Inflammatory macrophage treated with lipopolysaccharide for 1 hour (primary cell): ENCODE results near the gene ANKH.

Experiments
- DNase-seq, 2 donors: peaks; one replicate each; pipeline ENCODE4 v3.0.0-alpha.2; 2020 to 2022

The ANKH gene

DNA sequence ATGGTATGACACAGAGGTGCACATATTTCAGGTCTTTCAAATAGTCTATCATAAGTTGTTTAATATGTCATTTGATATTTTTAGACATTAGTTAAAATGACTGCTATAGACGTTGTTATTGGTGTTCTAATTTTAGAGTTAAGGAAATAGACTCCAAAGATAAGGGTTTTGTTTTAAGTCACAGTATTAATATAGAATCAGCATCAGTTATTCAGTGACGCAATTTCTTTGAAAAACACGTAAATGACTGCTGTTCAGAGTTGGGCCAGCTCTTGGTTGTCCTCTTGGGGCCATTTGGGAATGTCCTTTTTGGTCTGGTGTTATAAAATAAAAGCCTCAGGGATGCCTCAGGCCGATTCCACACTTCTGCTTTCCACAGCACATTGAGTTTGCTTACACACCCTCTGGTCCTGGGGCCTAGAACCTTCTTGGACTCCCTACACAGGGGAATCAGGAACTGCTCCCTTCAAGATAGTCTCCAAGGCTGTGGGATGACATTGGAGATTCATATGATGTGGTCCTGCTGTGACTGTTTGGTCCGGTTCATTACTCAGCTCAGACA lies 192.7 kb downstream of the ANKH start:
- peak; percentile 21 to 59 for DNase-seq

DNA sequence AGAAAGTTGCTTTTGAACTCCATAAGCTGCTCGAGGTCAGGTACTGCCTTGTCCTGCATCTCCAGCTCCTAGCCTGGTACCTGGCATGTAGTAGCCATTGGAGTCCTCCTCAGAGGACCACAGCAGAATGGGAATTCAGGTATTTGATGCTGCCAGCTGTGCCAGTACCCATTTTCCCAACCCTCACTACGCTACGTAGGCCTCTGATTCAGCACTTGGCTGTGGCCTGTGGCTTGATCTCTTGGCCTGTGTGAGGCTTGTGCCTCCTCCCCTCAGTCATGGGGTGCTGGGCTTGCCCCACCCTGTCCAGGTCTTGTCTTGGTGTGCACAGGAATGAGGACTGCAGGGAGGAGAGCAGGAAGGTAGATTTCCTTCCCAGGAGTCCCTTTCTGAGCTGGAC lies 195.3 kb downstream of the ANKH start:
- peak in 1 of 2 donors; percentile 26 for DNase-seq

DNA sequence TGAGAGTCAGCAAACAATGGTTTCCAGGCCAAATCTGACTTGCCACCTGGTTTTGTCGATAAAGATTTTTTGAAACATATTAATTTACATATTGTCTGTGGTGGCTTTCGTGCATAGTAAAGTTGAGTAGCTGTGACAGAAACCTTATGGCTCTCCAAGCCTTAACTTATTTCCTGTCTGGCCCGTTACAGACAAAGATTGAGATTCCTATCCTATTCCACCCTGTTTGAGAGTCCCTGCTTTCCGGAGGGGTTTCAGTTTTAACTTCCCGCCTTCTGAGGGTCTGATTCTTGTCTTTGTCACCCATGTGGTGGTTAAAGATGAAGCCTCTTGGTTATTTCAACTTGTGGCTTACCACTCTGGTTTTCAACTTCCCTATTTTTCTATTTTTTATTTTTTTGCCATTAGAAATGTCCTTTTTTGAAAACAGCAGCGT lies 195.7 kb downstream of the ANKH start:
- peak; percentile 25 to 39 for DNase-seq

DNA sequence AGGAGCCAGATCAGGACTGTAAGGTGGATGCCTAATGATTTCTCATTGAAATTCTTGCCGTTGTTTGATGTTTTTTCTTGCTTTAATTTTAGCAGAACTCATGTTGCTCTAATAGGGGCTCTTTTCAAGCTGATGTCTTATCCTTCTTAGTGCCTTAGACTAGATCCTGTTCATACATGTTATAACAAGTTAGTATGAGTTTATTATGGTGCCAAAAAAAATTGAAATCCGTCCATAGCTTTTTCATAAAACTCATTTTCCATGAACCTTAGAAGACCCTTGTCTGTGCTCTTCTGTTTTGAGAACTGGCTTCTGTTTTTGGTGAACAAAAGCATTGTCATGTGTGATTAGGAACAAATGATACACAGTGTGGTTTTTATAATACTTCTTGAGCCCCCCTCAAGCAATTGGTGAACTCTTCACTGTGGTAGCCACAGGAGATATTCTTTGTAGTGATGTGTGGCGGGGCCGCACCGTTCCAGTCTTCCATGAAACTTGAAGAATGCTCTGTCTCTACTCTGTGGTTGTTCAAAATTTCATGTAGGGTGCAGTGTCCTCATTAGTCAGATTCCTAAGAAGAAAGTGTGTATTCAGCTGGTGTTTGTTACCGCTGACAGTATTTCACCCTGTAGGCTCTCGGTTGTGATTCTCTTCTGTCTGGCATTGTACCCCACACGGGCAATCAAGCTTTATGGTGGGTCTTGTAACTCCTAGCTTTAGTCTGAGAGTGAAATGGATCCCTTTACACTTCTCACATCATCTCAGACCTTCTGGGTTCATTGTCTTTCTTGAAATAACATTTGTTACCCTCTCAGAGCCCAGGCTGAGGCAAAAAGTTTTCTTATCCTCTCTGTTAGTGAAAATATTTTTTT lies 196.4 kb downstream of the ANKH start:
- DNase-seq, result no peak

DNA sequence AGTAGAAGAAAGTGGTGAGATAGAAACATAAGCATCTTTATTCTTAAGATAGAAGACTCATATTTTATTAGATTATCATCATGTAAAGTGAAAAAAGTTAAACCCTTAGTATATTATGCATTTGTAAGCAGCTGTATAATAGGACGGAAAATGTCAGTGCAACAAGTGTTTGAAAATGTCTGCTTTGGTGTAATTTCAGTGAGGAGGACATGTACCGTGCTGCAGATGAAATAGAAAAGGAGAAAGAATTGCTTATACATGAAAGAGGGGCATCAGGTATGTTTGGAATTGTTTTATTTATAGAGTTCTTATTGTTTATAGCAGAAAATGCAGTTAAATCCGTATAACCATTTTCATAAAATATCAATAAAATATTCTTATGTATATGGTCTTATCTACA lies 198.1 kb downstream of the ANKH start:
- DNase-seq, result no peak

DNA sequence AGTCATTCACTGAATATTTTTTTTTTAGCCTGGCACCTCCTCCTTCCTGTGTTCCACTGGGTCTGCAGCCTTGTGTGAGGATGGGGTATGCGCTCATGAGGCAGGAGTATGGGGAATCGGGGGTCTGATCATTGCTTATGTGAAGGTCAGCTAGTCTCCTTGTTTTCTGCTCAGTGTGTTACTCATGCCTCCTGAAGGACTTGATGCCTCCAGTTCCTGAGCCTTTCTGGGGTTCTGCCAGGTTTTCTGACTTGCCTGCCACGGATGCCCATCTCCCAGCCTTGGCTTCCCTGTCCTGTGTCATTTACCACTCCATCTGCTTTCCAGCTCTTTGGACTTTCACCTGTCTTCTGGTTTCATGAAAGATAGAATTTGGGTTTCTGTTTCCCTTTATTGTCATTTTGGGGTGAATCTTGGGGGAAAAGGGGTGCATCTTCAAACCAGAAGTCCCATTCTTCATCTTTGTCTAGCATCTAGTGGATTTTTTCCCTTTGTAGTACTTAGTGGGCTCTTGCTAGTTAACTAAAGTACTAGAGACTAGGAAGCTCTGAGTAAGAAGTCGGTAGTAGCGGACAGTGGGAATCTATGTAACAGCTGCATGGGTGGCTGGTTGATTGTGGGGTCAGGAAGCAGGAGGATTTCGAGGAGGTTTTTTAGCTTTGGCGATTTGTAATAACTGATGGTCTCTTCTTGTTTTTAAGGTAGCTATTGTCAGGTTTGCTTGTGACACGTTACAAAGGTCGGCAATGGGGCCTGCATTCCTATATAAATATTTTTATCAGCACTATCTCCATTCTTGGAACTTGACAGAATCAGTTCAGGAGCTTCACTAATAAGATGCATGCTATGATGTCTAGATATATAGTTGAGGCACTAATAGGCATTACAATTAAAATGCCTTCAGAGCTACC lies 198.8 kb downstream of the ANKH start:
- DNase-seq, result no peak

DNA sequence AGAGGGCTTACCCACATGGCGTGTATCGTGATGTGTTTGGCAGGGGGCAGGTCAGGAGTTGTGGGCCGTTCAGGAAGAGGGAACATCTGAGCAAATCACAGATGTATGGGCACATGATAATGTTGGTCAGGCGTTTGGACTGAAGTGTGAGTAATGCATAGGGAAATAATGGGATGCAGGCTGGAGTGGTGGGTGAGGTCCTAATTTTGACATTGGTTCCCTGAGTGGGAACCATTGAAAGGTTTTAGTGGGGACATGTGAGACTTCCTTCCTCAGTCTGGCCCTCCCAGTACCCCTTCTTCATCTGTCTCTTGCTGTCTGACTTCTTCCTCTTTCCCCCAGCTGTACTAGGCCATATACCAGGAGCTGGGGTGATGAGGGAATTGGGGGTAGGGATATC lies 199.5 kb downstream of the ANKH start:
- peak; percentile 43 to 83 for DNase-seq

DNA sequence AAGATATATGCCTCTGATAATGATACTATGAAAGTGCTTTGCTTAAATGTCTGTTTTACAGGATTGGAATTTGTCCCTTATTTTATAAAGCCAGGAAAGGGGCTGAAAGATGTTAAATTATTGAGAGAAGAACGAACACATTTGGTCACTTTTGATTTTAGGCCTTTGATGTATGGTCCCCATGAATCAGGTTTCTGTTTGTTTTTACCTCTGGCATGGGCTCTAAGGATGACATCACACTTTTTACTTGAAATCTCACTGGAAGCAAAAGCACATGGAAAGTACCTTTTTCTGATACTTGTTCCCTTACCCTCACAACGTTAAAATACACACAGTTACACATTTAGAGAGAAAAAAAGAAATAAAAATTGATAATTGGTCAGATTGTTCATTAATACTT lies 200.2 kb downstream of the ANKH start:
- peak; percentile 31 to 62 for DNase-seq

DNA sequence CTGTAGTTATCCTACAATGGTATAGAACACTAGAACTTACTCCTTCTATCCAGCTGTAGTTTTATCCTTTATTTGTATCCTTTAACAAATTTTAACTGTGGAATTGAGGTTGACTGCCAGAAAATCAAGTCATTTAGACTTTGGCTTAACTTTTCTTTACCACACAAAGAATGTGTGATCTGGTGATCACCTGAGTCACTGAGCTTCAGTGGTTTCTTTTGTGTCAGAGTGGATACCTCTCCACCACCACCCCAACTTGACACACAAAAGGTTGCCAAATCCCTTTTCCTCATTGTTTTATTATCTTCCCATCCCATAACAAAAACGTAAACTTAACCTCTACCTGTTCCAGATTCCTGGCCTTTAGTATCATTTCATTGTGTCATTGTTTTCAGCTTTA lies 201.6 kb downstream of the ANKH start:
- DNase-seq, result no peak

DNA sequence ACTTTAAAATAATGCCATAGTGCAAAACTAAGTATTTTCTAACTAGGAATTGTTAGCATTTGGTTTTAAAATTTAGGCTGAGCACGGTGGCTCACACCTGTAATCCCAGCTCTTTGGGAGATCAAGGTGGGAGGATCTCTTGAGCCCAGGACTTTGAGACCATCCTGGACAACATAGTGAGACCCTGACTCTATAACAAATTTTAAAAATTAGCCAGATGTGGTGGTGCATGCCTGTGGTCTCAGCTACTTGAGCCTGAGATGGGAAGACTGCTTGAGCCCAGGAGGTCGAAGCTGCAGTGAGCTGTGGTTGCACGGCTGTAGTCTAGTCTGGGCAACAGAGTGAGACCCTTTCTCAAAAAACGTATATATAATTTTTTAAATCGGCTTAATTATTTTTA lies 202.2 kb downstream of the ANKH start:
- DNase-seq, result no peak

DNA sequence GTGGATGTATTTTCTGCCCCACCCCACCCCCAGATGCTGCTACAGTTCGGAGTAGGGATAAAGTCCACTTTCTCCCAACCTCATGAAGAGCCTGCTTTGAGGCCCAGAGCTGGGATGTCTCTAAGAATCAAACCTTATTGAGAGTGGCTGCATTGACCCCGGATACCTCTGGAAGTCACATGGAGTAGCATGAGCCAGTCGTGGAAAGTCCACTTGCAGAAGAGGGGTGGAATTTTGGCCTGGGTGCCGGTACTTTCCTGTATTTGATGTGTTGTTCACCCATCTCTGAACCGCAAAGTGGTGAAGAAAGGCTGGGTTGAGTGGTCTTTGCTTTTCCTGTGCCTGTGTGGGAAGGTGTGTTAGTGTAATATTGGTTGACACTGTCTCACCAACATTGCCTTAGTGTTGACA lies 203.4 kb downstream of the ANKH start:
- DNase-seq, result peak; percentile 9 to 60

DNA sequence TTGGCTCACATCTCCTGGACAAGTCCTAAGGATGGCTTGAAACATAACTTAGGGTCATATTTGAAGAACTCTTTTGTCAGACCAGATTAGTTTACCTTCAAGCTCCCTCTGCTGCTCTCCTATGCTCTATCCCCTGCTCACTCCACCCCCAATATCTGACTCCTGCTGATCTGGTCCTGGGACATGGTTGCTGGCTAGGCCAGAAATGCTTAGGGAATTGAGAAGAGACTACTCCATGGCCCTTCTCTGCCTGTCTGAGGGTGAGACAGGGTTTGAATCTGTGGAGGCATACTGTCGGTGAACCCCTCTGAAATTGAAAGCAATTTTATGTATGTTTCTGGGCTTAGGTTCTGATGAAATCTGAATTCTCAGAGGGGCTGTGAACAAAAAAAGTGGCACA lies 203.8 kb downstream of the ANKH start:
- no peak for DNase-seq

DNA sequence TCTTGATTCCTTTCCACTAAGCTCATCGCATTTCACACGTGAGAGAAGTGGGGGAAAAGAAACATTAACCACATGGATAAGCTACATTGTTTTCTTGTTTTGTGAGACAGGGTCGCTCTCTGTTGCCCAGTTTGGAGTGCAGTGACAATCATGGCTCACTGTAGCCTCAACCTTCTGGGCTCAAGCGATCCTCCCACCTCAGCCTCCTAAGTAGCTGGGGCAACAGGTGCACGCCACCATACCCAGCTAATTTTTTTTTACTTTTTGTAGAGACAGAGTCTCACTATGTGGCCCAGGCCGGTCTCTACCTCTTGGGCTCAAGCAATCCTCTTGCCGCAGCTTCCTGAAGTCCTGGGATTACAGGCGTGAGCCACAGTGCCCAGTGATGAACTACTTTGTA lies 204.3 kb downstream of the ANKH start:
- no peak for DNase-seq

DNA sequence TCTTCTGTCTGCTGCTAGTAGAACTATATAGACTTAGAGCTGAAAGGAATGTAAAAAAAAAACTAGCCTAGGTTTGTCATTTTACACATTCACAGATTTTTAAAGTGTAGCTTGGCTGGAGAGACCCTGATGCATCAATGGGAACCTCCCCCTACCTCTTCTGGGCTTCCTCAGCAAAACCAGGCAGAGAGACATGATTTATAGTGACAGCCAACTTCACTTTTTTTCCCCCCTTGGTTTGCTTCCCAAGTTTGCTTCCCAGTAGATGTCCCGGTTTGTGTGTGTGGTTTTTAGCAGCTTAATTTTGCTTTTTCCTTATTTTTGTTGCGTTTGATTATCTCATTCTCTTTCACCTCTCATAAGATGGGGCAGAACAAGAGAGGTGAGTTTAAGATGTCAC lies 205.2 kb downstream of the ANKH start:
- DNase-seq, result no peak

DNA sequence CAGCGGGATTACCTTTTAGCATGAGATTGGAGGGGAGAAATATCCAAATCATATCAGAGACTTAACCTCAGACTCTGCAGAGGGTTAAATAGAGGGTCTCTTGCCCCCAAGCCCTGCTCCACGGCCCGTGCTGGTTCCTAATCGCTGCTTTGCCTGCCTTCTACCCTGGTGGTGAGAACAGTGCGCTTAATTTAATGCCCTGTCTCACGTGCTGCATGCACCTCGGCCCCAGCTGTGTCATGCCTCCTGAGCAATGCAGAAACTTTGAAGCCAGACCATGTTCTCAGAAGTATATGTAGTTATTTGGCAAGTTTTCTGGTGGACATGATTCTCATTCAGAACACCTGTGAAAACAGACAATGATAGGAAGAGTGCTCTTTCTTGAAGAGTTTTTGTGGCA lies 205.6 kb downstream of the ANKH start:
- DNase-seq, result peak in 1 of 2 donors; percentile 12

DNA sequence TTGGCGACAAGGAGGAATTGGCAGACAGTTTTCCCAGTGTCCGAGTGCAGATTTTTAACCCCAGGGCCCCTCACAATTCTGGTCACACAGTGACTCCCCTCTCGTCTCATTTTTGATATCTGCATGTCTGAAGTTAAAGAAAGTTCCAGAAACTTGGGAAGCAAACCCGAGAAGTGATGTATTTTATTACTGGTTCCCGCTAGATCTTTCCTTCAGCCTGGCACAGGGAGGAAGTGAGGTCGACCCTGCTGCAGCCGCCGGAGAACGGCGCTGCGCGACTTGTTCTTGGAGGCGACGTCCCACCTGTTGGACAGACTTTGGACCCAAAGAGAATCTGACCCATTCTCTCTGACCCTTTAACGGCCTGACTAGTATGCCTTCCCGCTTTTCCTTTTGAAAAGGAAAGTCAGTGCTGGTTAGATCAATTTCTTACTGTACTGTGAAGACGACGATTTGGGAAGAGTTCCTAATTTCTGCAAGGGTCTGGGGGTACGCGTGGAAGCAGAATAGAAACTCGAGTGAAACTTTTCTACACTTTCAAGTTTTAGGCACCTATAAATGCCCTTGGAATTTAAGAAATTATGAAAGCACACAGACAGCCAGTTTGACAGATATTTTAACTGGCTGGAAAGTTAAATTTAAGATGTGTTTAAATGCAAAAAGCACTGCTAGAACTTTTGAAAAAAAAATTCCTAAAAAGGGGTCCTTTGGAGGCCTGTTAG lies 206.3 kb downstream of the ANKH start:
- peak; percentile 23 to 27 for DNase-seq

DNA sequence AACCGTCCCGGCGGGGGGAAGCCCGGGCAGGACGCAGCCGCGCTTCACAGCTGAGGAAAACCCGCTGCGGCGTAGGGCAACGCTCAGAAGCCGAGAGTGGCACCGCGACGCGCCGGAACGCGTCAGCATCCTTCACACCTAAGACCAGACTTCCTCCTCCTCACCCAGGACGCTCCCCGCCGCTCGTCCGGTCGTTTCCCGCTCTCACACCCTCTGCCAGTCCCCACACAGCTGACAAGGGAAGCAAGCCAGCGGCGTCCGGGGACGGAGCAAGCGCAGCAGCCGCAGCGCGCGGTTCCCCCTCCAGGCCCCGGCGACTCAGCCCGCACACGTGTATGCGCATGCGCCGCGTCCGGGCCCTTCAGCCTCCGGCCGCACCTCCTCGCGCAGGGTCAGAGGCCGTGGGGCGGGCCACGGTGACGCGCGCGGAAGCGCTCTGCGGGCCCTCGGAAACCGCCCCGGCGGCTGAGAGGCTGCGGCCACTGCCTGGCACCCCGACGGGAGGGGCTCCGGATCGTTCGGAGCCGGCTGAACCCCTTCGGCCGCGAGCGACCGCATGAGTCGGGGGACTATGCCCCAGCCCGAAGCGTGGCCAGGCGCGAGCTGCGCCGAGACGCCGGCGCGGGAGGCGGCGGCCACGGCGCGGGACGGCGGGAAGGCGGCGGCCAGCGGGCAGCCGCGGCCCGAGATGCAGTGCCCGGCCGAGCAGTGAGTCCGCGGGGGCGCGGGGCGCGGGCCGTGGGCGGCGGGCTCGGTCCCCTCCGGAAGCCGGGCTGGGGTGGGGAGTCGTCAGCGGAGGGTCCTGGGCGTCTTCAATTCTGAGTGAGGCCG lies 207.1 kb downstream of the ANKH start, which contains the start of gene OTULIN:
Gene OTULIN, plus strand, starts transcription at position 449 of the 831 bp plus-strand sequence. Its CDS starts 108 bp downstream, at position 557.
- peak; percentile 93 to 94 for DNase-seq

DNA sequence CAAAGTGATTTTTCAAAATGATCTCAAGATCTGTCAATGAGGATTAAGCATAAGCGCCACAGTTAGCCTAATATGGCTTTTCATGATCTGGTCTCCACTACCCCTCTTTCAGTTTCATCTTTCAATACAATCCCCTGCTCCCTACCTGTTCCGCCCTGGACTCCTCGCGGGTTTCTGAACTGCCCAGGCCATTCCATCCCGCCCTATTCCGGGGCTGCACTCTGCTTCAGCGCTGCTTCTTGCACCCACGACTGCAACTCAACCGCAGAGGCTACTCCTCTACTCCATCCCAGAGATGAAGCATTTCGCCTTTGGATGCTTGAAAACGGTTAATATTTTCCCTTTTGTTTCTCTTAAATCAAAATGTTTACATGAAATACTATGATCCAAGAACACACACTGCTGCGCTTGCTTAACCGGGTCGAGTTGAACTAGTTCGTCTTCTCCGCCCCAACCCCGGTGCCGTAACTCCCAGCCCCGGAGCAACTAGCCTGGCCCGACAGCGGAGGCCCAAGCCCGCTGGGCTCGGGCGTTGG lies 207.8 kb downstream of the ANKH start:
- peak in 1 of 2 donors; percentile 22 for DNase-seq

DNA sequence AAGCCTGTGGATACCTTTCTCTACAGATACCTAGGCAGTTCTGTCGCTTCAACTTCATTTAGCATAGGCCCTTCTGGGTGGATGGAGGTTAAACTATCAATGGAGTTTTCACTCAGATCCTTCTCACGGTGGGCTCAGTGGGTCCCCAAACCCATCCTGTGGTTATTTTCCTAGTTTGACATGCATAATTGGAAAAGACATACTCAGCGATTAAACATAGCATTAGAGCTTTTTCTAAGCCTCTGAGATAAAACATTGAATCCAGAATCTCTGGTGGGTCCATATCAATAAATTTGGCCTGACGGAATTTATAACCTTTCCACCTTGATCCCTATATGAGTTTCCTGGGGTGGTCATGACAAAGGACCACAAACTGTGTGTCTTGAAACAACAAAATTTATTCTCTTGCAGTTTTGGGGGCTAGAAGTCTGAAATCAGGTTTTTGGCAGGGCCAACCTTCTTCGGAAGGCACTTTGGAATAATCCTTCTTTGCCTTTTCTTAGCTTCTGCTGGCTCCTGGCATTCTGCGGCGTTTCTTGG lies 208.8 kb downstream of the ANKH start:
- no peak for DNase-seq

DNA sequence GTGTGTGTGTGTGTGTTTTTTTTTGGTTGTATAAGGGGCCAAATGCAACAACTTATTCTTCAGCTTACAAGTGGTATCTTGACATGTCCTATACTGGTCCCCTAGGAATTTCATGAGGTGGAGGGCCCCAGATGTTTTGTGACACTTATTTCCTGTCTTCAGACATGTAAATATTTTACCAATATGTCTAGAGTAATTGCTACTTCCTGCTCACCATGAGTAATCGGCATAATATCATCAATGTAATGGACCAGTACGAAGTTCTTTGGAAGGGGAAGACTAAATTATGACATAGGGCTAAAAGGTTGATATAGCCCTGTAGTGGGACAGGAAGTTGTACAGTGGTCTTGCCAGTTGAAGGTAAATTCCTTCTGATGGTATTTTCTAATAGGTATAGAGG lies 210.7 kb downstream of the ANKH start:
- no peak for DNase-seq
